PC-9 (cell line): ENCODE results near the gene SIX1. TPM values are rescaled to one million over a fixed set of nuclear protein-coding genes. Genes with fewer than 3 reads are reported as not detected.

Source experiments
- BruUV-seq: library from RNA; stranded (reverse); fragments of 400-500 nt; replicated peaks from 2 replicates; lab custom pipeline; 2021; lab: Mats Ljungman, UMichigan
- CTCF ChIA-PET: fragments of 300-600 bp; sonication (Branson Sonifier 250); formaldehyde crosslinking; loops from one replicate; lab custom pipeline; 2022; ENCODE audit warnings: antibody characterized with exemption; lab: Charles Lee
- POLR2A ChIA-PET: fragments of 300-600 bp; sonication (Branson Sonifier 250); formaldehyde crosslinking; loops from one replicate; lab custom pipeline; 2022; ENCODE audit warnings: antibody characterized with exemption; ENCODE audit not compliant: unreplicated experiment; lab: Charles Lee
- DNase-seq, 2 experiments: peaks; one replicate each; pipeline versions ENCODE4 v3.0.0 to v3.0.0-alpha.2; 2015 to 2022; ENCODE audit warnings: mixed read lengths in 1 of 2
- H2AFZ ChIP-seq: fragments of 200-600 bp; sonication (generic); 2 replicates; pipeline ENCODE4 v1.8.1; 2017; ENCODE audit warnings: antibody characterized with exemption
- H3F3A ChIP-seq: fragments of 200-600 bp; sonication (generic); 2 replicates; pipeline ENCODE4 v1.8.1; 2017; ENCODE audit warnings: antibody characterized with exemption, mild to moderate bottlenecking, low read depth; ENCODE audit not compliant: insufficient read depth
- H3K27ac ChIP-seq: fragments of 200-600 bp; sonication (generic); 2 replicates; pipeline ENCODE4 v1.6.1; 2016; ENCODE audit warnings: mixed run types
- H3K27me3 ChIP-seq: fragments of 200-600 bp; sonication (generic); 2 replicates; pipeline ENCODE4 v1.6.1; 2016; ENCODE audit warnings: low read depth, mixed run types; ENCODE audit not compliant: insufficient read depth
- H3K36me3 ChIP-seq: fragments of 200-600 bp; sonication (generic); 2 replicates; pipeline ENCODE4 v1.6.1; 2016; ENCODE audit warnings: low read depth, mixed run types
- H3K4me1 ChIP-seq: fragments of 200-600 bp; sonication (generic); replicated peaks from 2 replicates; pipeline ENCODE4 v1.6.1; 2016; ENCODE audit warnings: mixed run types; ENCODE audit not compliant: insufficient read depth
- H3K4me2 ChIP-seq: fragments of 200-600 bp; sonication (generic); 2 replicates; pipeline ENCODE4 v1.6.1; 2017; ENCODE audit warnings: mixed run types
- H3K4me3 ChIP-seq: fragments of 200-600 bp; sonication (generic); 2 replicates; pipeline ENCODE4 v1.6.1; 2016; ENCODE audit warnings: mixed run types
- H3K79me2 ChIP-seq: fragments of 200-600 bp; sonication (generic); 2 replicates; pipeline ENCODE4 v1.6.1; 2017; ENCODE audit warnings: low read depth, mixed run types
- H3K9me2 ChIP-seq: fragments of 200-600 bp; sonication (generic); 2 replicates; pipeline ENCODE4 v1.8.1; 2017; ENCODE audit warnings: mild to moderate bottlenecking; ENCODE audit not compliant: insufficient read depth
- H3K9me3 ChIP-seq: fragments of 200-600 bp; sonication (generic); 2 replicates; pipeline ENCODE4 v1.8.1; 2016; ENCODE audit warnings: low read depth; ENCODE audit not compliant: insufficient read depth
- H4K20me1 ChIP-seq: fragments of 200-600 bp; sonication (generic); 2 replicates; pipeline ENCODE4 v1.8.1; 2017; ENCODE audit not compliant: insufficient read depth
- CTCF ChIP-seq: fragments of 200-600 bp; sonication (generic); conservative IDR thresholded peaks from 2 replicates; pipeline ENCODE4 v1.6.1; 2017; ENCODE audit warnings: mixed run types, antibody characterized with exemption, mild to moderate bottlenecking, moderate library complexity
- EZH2 ChIP-seq: fragments of 200-600 bp; sonication (generic); IDR thresholded peaks from 2 replicates; pipeline ENCODE4 v1.8.0; 2017; ENCODE audit warnings: antibody characterized with exemption, low read depth
- intact Hi-C: fragments of 100-400 bp; cut with micrococcal nuclease; formaldehyde crosslinking; loops from one replicate; pipeline ENCODE4 v1.10.0; 2022; ENCODE audit not compliant: unreplicated experiment
- total RNA-seq: library from RNA; stranded (reverse); gene quantifications from 2 replicates; pipeline ENCODE4 v1.2.3, GENCODE V29; 2021

The SIX1 gene
- total RNA-seq, 1 experiment from 2014 or later: 8.1 TPM

DNA sequence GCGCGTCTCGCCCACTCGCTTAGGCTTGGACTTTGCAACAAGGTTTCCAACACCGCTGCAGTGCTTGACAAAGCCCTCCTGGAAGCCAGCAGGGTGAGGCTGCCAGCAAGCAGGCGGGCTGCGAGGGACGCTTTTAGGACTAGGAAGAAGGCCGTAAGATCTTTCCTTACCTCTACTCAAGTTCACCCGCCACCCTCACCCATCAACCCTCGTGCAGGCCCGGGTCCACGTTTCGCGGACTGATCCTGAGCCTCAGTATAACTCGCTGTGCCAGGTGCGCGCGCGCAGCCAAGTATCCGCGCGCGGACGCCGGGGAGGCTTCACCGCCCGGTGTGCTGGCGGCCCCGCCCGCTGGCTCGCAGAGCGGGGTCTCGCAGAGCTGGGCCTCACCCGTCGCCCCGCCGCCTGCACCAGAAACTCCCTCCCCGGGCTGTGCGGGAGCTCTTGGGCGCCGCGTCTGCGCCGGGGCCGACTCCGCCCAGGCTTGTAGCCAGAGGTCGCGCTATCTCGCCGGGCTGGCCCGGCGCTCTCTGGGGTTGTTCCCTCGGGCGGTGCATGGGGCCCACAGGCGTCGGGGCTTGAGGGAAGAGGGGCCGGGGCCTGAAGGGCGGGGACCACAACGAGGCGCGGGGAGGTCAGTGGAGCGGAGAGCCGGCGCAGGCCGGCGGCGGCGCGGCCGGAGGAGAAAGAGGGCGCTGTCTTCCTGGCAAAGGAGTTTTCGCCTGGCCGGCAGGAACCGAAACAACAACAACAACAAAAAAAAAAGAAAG, 7.6 kb upstream of the SIX1 start:
- H3K36me3 ChIP-seq: no peaks in the 10 kb centered on the region
- DNase-seq: peak in 1 of 2 experiments; percentile 80
- no peaks in the 10 kb centered on the region for H3K9me2 ChIP-seq
- ChIA-PET CTCF (interaction anchor here (0.7 kb wide), 1 partner anchor 20 kb away, joined by 3 read pairs; no protein-coding TSS in a partner anchor), POLR2A (no interaction called here)
- TF ChIP-seq EZH2 (no peak), CTCF (peak; percentile 64)
- H3K9me3 ChIP-seq: no peaks in the 10 kb centered on the region
- intact Hi-C loops: loop anchor here (1.0 to 10.0 kb wide), 4 partner anchors 68 to 596 kb away; partner anchors contain the start of gene SIX4
- H3K4me3 ChIP-seq: peak overlapping the region; percentile 63
- no peaks in the 10 kb centered on the region for H3K27me3 ChIP-seq
- H2AFZ ChIP-seq: peak overlapping the region; percentile 97
- no peaks in the 10 kb centered on the region for H4K20me1 ChIP-seq
- no peaks in the 10 kb centered on the region for H3K79me2 ChIP-seq
- no TSS peak for BruUV-seq
- no peaks in the 10 kb centered on the region; the same call in 1 of the 2 replicates for H3F3A ChIP-seq
- 0 out of 2 replicates have a peak, but pooled peaks cover 6% of the 10 kb centered on the region for H3K4me1 ChIP-seq
- no peak overlapping the region for H3K27ac ChIP-seq
- H3K4me2 ChIP-seq: peak overlapping the region; percentile 81

- Histone ChIP-seq H3K4me1 (0 out of 2 replicates have a peak, but pooled peaks cover 6% of the 10 kb centered on the region), H3K27me3 (no peaks in the 10 kb centered on the region), H3K79me2 (no peaks in the 10 kb centered on the region), H3F3A (no peaks in the 10 kb centered on the region; the same call in 1 of the 2 replicates), H3K9me3 (no peaks in the 10 kb centered on the region), H3K9me2 (no peaks in the 10 kb centered on the region), H4K20me1 (no peaks in the 10 kb centered on the region), H3K4me2 (no peak overlapping the region), H2AFZ (no peak overlapping the region), H3K36me3 (no peaks in the 10 kb centered on the region), H3K27ac (no peak overlapping the region), H3K4me3 (no peak overlapping the region)
- no peak for DNase-seq
- ChIA-PET CTCF (interaction anchor here (0.7 to 1.4 kb wide), 2 partner anchors 19 to 324 kb away, joined by 3 read pairs; partner anchors contain the start of gene TRMT5), POLR2A (no interaction called here)
- no peak for TF ChIP-seq CTCF
- no peak for TF ChIP-seq EZH2
- intact Hi-C loops: loop anchor here (2.0 to 10.0 kb wide), 3 partner anchors 69 to 597 kb away; partner anchors contain the start of gene SIX4
- BruUV-seq: TSS peak; percentile 41
These were observed 6.8 kb upstream of the SIX1 start for GRCh38 chr14:60655898-60656685.
